Measurements from ENCODE around the gene LIPC.

LIPC gene

GRCh38 chr15:58520936-58521292, 89.1 kb downstream of the LIPC start:
- no peak for DNase-seq

GRCh38 chr15:58521293-58521991, 89.7 kb downstream of the LIPC start:
- DNase-seq, result peak in 1 of 2 donors; percentile 74

GRCh38 chr15:58522391-58522790, 90.6 kb downstream of the LIPC start:
- no peak for DNase-seq

GRCh38 chr15:58522865-58523264, 91.1 kb downstream of the LIPC start:
- DNase-seq, result no peak

- no peak for DNase-seq
Observed at GRCh38 chr15:58523634-58524033, 91.8 kb downstream of the LIPC start.

GRCh38 chr15:58524247-58524646, 92.5 kb downstream of the LIPC start:
- no peak for DNase-seq

- DNase-seq, result no peak
Observed at GRCh38 chr15:58525991-58526421, 94.2 kb downstream of the LIPC start.

GRCh38 chr15:58526647-58527192, 94.9 kb downstream of the LIPC start:
- DNase-seq, result no peak

- DNase-seq, result no peak
Observed at GRCh38 chr15:58527573-58528187, 95.9 kb downstream of the LIPC start.

- DNase-seq, result no peak
Observed at GRCh38 chr15:58528188-58528870, 96.5 kb downstream of the LIPC start.

- no peak for DNase-seq
Observed at GRCh38 chr15:58529041-58529440, 97.2 kb downstream of the LIPC start.

- no peak for DNase-seq
Observed at GRCh38 chr15:58530056-58530590, 98.3 kb downstream of the LIPC start.

GRCh38 chr15:58532126-58532525, 100.3 kb downstream of the LIPC start:
- DNase-seq, result no peak

- DNase-seq, result no peak
Observed at GRCh38 chr15:58534556-58534955, 102.8 kb downstream of the LIPC start.

GRCh38 chr15:58535337-58535736, 103.5 kb downstream of the LIPC start:
- no peak for DNase-seq

GRCh38 chr15:58535894-58536293, 104.1 kb downstream of the LIPC start:
- DNase-seq, result no peak

- DNase-seq, result no peak
Observed at GRCh38 chr15:58536414-58536813, 104.6 kb downstream of the LIPC start.

- no peak for DNase-seq
Observed at GRCh38 chr15:58537033-58537432, 105.2 kb downstream of the LIPC start.

- no peak for DNase-seq
Observed at GRCh38 chr15:58538225-58538727, 106.5 kb downstream of the LIPC start.

- no peak for DNase-seq
Observed at GRCh38 chr15:58538901-58539300, 107.1 kb downstream of the LIPC start.

- no peak for DNase-seq
Observed at GRCh38 chr15:58539548-58539947, 107.8 kb downstream of the LIPC start.

- DNase-seq, result no peak
Observed at GRCh38 chr15:58541410-58542087, 109.8 kb downstream of the LIPC start.
